T follicular helper cell (primary cell): ENCODE measurements around the gene PPP1R15A.
A peak's percentile ranks its signal among the peaks of the same experiment; 100 is the strongest.
"Not testable (repeated sequence)": the region's sequence is repeated elsewhere in the genome, so short reads cannot be mapped to it uniquely, and the experiment has no call there.

Experiments
- DNase-seq: peaks from one replicate; pipeline ENCODE4 v3.0.0-alpha.2; 2020; ENCODE audit warnings: low read depth

Gene PPP1R15A

GRCh38 chr19:48859711-48860572 is 12.3 kb upstream of the PPP1R15A start:
- DNase-seq, result no peak

- DNase-seq, result no peak
These were observed 10.9 kb upstream of the PPP1R15A start for GRCh38 chr19:48861313-48861712.

- no peak for DNase-seq
These were observed 9.4 kb upstream of the PPP1R15A start for GRCh38 chr19:48862827-48863226.

- DNase-seq, result no peak
These were observed 5.5 kb upstream of the PPP1R15A start for GRCh38 chr19:48866692-48867091.

GRCh38 chr19:48867123-48867745 is 5.0 kb upstream of the PPP1R15A start:
- no peak for DNase-seq

GRCh38 chr19:48867746-48868113 is 4.5 kb upstream of the PPP1R15A start:
- no peak for DNase-seq

- DNase-seq, result no peak
These were observed 3.9 kb upstream of the PPP1R15A start, which contains the start of gene PLEKHA4 for GRCh38 chr19:48868114-48868886. TSS of gene PLEKHA4 (minus strand) at chr19:48868617. CDS start at chr19:48867620, 997 bp downstream.

GRCh38 chr19:48870048-48870447 is 2.2 kb upstream of the PPP1R15A start:
- DNase-seq, result no peak

- not testable (repeated sequence) for DNase-seq
These were observed 595 bp upstream of the PPP1R15A start for GRCh38 chr19:48871471-48872181.

- DNase-seq, result peak; percentile 72
These were observed 759 bp downstream of the PPP1R15A start for GRCh38 chr19:48872884-48873475.

GRCh38 chr19:48873476-48874302 is 1.5 kb downstream of the PPP1R15A start:
- no peak for DNase-seq

GRCh38 chr19:48874303-48875135 is 2.3 kb downstream of the PPP1R15A start:
- peak; percentile 65 for DNase-seq

- DNase-seq, result peak; percentile 37
These were observed 4.1 kb downstream of the PPP1R15A start for GRCh38 chr19:48876043-48876981.

GRCh38 chr19:48877855-48878195 is 5.6 kb downstream of the PPP1R15A start:
- DNase-seq, result no peak

GRCh38 chr19:48878196-48879024 is 6.2 kb downstream of the PPP1R15A start:
- no peak for DNase-seq

- DNase-seq, result no peak
These were observed 6.9 kb downstream of the PPP1R15A start for GRCh38 chr19:48879025-48879637.

- DNase-seq, result not testable (repeated sequence)
These were observed 7.5 kb downstream of the PPP1R15A start for GRCh38 chr19:48879696-48880095.
